ENCODE data around the gene THSD1.

- no peak for TF ChIP-seq CTCF (IDR thresholded peaks at IDR 0.05)
- TF ChIP-seq POLR2A (IDR thresholded peaks at IDR 0.05), result no peak
Observed at GRCh38 chr13:52452470-52452869, 46.5 kb upstream of the THSD1 start.
